ENCODE data around the gene PDLIM1.

Gene PDLIM1

GRCh38 chr10:95300022-95300539, 9.3 kb upstream of the PDLIM1 start:
- no peak for DNase-seq (ENCODE audit: low read depth)
- no peak overlapping the region for H3K4me3 ChIP-seq (ENCODE audit: low read depth, low read length)
- TF ChIP-seq CTCF (IDR thresholded peaks at IDR 0.05; ENCODE audit: insufficient read depth, low read depth, low read length, missing control alignments), result no peak

GRCh38 chr10:95297402-95297801, 6.6 kb upstream of the PDLIM1 start:
- no peak for TF ChIP-seq CTCF (IDR thresholded peaks at IDR 0.05; ENCODE audit: insufficient read depth, low read depth, low read length, missing control alignments)
- H3K4me3 ChIP-seq (ENCODE audit: low read depth, low read length), result no peak overlapping the region
- DNase-seq (ENCODE audit: low read depth), result peak; percentile 88

GRCh38 chr10:95296764-95297163, 6.0 kb upstream of the PDLIM1 start:
- DNase-seq (ENCODE audit: low read depth), result no peak
- H3K4me3 ChIP-seq (ENCODE audit: low read depth, low read length), result no peak overlapping the region
- no peak for TF ChIP-seq CTCF (IDR thresholded peaks at IDR 0.05; ENCODE audit: insufficient read depth, low read depth, low read length, missing control alignments)

- no peak for TF ChIP-seq CTCF (IDR thresholded peaks at IDR 0.05; ENCODE audit: insufficient read depth, low read depth, low read length, missing control alignments)
- peak overlapping the region; percentile 53 for H3K4me3 ChIP-seq (ENCODE audit: low read depth, low read length)
- peak; percentile 99 for DNase-seq (ENCODE audit: low read depth)
These were observed 4.4 kb upstream of the PDLIM1 start for GRCh38 chr10:95295031-95295755.

DNA sequence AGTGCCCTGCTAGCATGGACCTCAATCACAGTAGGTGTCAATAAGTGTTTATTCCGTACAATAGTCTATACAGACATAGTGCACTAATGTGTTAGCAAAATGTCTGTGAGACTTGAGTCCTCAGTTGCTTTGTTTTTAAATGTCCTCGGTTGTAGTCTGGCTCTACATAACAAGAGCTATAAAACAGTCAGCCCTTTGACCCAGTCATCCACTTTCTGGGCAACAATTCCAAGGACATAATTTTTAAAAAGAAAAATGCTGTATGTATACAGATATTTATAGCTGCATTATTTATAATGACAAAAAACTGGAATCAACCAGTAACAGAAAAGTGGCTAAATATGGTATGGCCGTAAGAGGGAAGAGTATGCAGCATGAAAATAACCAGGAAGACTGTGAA, 2.8 kb upstream of the PDLIM1 start:
- peak overlapping the region; percentile 18 for H3K4me3 ChIP-seq (ENCODE audit: low read depth, low read length)
- DNase-seq (ENCODE audit: low read depth), result no peak
- TF ChIP-seq CTCF (IDR thresholded peaks at IDR 0.05; ENCODE audit: insufficient read depth, low read depth, low read length, missing control alignments), result no peak

DNA sequence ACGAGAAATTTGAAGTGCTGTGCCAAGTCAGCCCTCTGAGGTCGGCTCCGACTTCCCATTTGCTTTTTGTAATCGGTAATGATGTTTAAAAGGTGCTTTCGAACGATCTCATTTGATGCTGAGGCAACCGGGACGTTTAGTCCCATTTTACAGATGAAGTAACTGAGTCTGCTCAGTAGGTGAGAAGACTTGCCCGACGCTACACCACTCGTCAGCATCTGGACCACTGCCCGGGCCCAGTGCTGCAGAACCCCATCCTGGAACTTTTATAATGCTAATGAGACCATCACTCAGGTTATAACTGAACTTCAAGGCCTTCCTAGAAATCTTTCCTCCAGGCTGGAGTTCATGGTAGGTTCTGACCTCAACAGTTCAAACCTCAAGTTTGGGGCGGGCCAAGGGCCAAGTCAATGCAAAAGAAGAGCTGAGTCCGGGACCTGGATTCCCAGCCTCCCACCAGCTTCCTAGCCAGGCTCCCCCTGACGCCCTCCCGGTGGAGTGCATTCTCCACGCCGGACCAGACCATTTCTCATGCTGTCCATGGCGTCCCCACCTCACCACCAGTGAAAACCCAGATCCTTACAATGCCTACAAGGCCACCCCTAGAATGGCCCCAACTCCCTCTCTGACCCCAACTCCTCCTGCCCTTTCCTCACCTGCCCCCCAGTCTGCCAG, 699 bp upstream of the PDLIM1 start:
- peak overlapping the region; percentile 69 for H3K4me3 ChIP-seq (ENCODE audit: low read depth, low read length)
- no peak for TF ChIP-seq CTCF (IDR thresholded peaks at IDR 0.05; ENCODE audit: insufficient read depth, low read depth, low read length, missing control alignments)
- DNase-seq (ENCODE audit: low read depth), result peak; percentile 37
